ENCODE data around the gene BRD2. TPM values are rescaled to one million over a fixed set of nuclear protein-coding genes. Genes with fewer than 3 reads are reported as not detected.

BRD2 gene
- total and polyA plus RNA-seq, 7 experiments from 2014 or later: 33.4 to 391 (median 342) TPM

DNA sequence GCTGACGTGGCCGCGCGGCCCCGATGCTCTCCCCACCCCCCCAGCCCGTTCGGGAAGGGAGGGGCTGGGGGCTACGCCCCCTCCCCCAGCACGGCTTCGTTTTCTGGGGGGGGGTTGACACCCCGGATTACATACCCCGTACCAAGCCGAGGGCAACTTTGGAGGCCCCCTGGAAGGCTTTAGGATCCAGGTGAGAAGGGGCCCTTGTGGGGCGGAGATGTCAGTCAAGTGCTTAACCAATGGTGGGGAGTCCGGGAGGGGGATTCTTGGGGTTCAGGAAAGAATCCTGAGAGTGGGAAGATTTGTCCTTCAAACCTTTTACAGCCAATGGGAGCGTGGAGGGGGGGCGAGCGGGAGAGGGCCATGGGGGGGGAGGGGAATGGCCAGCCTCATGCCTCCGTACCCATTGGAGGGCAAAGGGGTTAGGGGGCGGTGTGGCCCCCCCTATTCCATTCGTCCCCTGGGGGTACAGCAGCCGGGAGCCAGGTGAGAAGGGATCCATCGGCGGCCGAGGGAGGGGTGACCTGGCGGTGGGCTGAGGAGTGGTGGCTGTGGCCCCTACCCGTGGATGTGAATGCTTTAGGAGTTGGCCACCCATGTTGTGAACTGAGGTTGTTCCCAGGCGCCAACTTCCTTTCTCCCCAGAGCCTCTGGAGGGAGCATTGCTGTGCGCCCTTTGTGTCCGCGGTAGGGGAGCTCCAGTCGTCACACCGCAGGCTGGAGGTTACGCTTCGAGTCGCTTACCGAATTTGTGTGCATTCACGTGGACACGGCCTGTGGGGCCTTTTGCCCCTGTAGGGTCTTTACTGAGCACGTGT is 682 bp downstream of the BRD2 start:
- H3K27me3 Mint-ChIP-seq: peaks cover 0 to 5% (median 0%) of the 10 kb centered on the region in 5 donors
- peaks cover 3 to 37% (median 16%) of the 10 kb centered on the region in 5 donors for H3K36me3 Mint-ChIP-seq

DNA sequence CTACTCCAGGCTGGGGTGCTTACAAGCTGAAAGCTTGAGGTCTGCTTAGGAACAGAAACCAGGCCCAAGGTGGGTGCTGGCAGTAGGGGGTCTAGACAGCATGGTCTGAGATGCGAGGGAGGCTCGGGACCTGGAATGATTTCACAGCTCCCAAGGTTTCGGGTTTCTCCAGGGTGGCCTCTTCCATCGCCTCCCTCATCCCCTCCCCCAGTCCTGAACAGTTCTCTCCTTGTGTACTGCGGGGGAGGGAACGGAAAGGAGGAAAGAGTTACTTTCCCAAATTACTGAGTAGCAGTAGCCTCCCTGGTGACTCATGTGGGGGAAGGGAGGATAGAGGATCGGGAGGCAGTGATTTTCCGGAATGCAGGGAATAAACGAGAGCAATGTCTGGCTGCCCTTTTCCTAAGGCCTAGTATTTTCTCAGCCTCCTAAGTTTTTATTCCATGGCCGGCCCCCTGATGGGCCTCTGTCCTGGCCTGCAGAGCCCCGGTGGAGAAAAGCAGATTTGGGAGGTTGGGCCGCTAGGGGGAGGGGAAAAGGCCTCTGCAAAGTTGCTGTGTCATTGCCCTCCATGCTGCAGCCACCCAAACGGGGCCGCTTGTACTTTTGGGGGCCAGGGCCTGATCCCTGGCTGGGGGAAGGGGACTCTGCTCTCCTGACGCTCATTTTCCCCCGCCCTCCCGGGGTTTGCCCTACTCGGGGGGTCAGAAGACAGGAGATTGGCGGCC is 1.5 kb downstream of the BRD2 start:
- peaks cover 6 to 44% (median 16%) of the 10 kb centered on the region in 5 donors for H3K36me3 Mint-ChIP-seq

More for the DNA sequence above, 682 bp downstream of the BRD2 start:
- ChIA-PET POLR2A (interaction anchor here (0.6 to 25.6 kb wide), 13 partner anchors 12 to 1071 kb away, joined by 3 to 638 read pairs (median 16); partner anchors contain the start of genes ATF6B, FKBPL, GPSM3 and HLA-DMA), CTCF (interaction anchor here (0.9 to 14.2 kb wide), 8 partner anchors 15 to 83 kb away, joined by 3 to 229 read pairs (median 6); partner anchors contain the start of gene HLA-DMA)
- DNase-seq (peak in 8 of 9 donors; percentile 33 to 69 (median 52)), ATAC-seq (peak; percentile 28)
- peaks cover 0 to 21% (median under 1%) of the 10 kb centered on the region in 3 experiments for H3K36me3 ChIP-seq (ENCODE audit: control insufficient read depth in 2 of 3, insufficient read depth in 3 of 3, low read length in 3 of 3)
- peak overlapping the region; percentile 86 to 99 (median 96) for H3K4me3 Mint-ChIP-seq
- no peaks in the 10 kb centered on the region for H3K9me3 ChIP-seq (ENCODE audit: control insufficient read depth in 2 of 3, low read length in 3 of 3)
- intact Hi-C loops (cut with micrococcal nuclease): loop anchor here (1.0 to 5.0 kb wide), 7 partner anchors 15 to 1070 kb away; partner anchors contain the start of genes AGPAT1 (in 1 of the 2), PHF1 (in 1 of the 2), RNF5 (in 1 of the 2) and RXRB (in 1 of the 2)
- peaks cover 17 to 31% of the 10 kb centered on the region in 2 donors for H3K4me1 ChIP-seq (ENCODE audit: control insufficient read depth in 2 of 2, insufficient read depth in 2 of 2, low read length in 2 of 2)
- peak overlapping the region; percentile 78 to 100 (median 98) for H3K27ac Mint-ChIP-seq
- peak overlapping the region; percentile 98 for H3K4me3 ChIP-seq (ENCODE audit: low read length)
- no peaks in the 10 kb centered on the region for H3K27me3 ChIP-seq (ENCODE audit: control insufficient read depth in 2 of 2, insufficient read depth in 2 of 2, low read length in 2 of 2)
- H3K27ac ChIP-seq (ENCODE audit: low read depth, low read length): peak overlapping the region; percentile 94
- H3K4me1 Mint-ChIP-seq: peaks cover 30 to 44% (median 36%) of the 10 kb centered on the region in 7 donors
- H3K9me3 Mint-ChIP-seq: peaks cover 0 to 22% (median 0%) of the 10 kb centered on the region in 11 donors

DNA sequence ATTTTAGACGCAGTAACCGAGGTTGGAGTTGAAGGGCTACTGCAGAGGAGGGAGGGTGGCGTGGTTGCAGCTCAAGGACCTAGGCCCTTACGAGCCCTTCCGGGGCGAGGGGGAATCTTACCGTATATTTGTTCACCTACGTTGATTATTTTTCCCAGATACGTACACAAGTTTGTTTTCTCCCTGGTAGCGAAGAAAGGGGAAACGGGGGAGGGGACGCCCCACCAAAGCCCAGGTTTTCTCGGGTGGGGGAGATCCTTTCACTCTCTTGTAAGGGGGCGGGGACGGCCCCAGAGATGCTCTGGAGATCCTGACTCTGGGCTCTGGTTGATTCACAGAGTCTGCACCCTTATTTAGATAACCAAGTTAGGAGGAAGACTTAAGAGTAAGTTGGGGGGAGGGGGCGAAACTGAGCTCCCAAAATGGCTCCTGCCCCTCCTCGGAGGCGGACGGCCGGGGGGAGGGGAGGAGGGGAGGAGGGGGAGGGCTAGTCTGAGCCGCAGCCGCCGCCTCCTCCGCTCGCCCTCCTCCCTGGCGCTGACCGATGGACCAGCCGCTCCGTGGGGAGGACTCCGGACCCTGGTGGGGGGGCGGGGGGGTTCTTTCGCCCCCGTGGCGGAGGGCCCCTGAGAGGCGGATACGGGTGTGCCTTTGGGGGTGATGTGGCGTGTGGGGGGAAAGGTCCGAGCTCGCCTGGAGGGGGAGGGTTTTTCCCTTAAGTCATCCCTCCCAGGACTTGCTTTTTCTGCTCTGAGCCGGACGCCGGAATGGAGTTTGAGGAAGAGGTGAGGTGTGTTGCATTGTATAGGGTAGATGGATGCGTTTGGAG is 2.2 kb downstream of the BRD2 start:
- no peak for ATAC-seq
- H3K4me3 Mint-ChIP-seq: peak overlapping the region; percentile 89 to 100 (median 98)
- DNase-seq: peak; percentile 50 to 82 (median 69)
- Histone ChIP-seq H3K27ac (ENCODE audit: low read depth, low read length) (peak overlapping the region; percentile 94), H3K36me3 (ENCODE audit: control insufficient read depth in 2 of 3, insufficient read depth in 3 of 3, low read length in 3 of 3) (peaks cover 13 to 34% (median 14%) of the 10 kb centered on the region in 3 experiments), H3K4me1 (ENCODE audit: control insufficient read depth in 2 of 2, insufficient read depth in 2 of 2, low read length in 2 of 2) (peaks cover 28 to 35% of the 10 kb centered on the region in 2 donors), H3K4me3 (ENCODE audit: low read length) (peak overlapping the region; percentile 98), H3K27me3 (ENCODE audit: control insufficient read depth in 2 of 2, insufficient read depth in 2 of 2, low read length in 2 of 2) (no peaks in the 10 kb centered on the region), H3K9me3 (ENCODE audit: control insufficient read depth in 2 of 3, low read length in 3 of 3) (no peaks in the 10 kb centered on the region)
- peaks cover 28 to 42% (median 37%) of the 10 kb centered on the region in 7 donors for H3K4me1 Mint-ChIP-seq
- CTCF ChIA-PET: interaction anchor here (0.9 to 14.2 kb wide), 9 partner anchors 14 to 132 kb away, joined by 3 to 229 read pairs (median 7); partner anchors contain the start of genes HLA-DMA, PSMB8 and TAP2
- peak overlapping the region; percentile 78 to 100 (median 99) for H3K27ac Mint-ChIP-seq
- H3K36me3 Mint-ChIP-seq: peaks cover 6 to 52% (median 22%) of the 10 kb centered on the region in 5 donors
- H3K27me3 Mint-ChIP-seq: peaks cover 0 to 5% (median 0%) of the 10 kb centered on the region in 5 donors
- intact Hi-C loops (cut with micrococcal nuclease): loop anchor here (1.0 to 5.0 kb wide), 10 partner anchors 117 to 1613 kb away; partner anchors contain the start of genes CLIC1 (in 2 of the 2), TAP1 (in 2 of the 2), ATF6B (in 1 of the 2) and GPSM3 (in 1 of the 2)
- POLR2A ChIA-PET: interaction anchor here (0.6 to 25.6 kb wide), 25 partner anchors 2 to 1780 kb away, joined by 3 to 638 read pairs (median 12); partner anchors contain the start of genes ABHD16A, ATF6B, B3GALT4 and BRD2
- peaks cover 0 to 22% (median 0%) of the 10 kb centered on the region in 11 donors for H3K9me3 Mint-ChIP-seq

More for the DNA sequence above, 1.5 kb downstream of the BRD2 start:
- H3K27ac ChIP-seq (ENCODE audit: low read depth, low read length): peak overlapping the region; percentile 94
- POLR2A ChIA-PET: interaction anchor here (1.2 to 25.6 kb wide), 14 partner anchors 1 to 841 kb away, joined by 3 to 638 read pairs (median 64); partner anchors contain the start of genes ATF6B, BRD2, FKBPL and GPSM3
- Mint-ChIP-seq H3K4me3 (peak overlapping the region; percentile 86 to 99 (median 96)), H3K9me3 (peaks cover 0 to 22% (median 0%) of the 10 kb centered on the region in 11 donors), H3K27me3 (peaks cover 0 to 5% (median 0%) of the 10 kb centered on the region in 5 donors), H3K4me1 (peaks cover 28 to 43% (median 36%) of the 10 kb centered on the region in 7 donors), H3K27ac (peak overlapping the region; percentile 78 to 100 (median 98))
- DNase-seq: peak in 6 of 9 donors; percentile 49 to 77 (median 69)
- no peak for ATAC-seq
- peaks cover 7 to 28% (median 8%) of the 10 kb centered on the region in 3 experiments for H3K36me3 ChIP-seq (ENCODE audit: control insufficient read depth in 2 of 3, insufficient read depth in 3 of 3, low read length in 3 of 3)
- peak overlapping the region; percentile 98 for H3K4me3 ChIP-seq (ENCODE audit: low read length)
- H3K27me3 ChIP-seq (ENCODE audit: control insufficient read depth in 2 of 2, insufficient read depth in 2 of 2, low read length in 2 of 2): no peaks in the 10 kb centered on the region
- peaks cover 23 to 36% of the 10 kb centered on the region in 2 donors for H3K4me1 ChIP-seq (ENCODE audit: control insufficient read depth in 2 of 2, insufficient read depth in 2 of 2, low read length in 2 of 2)
- H3K9me3 ChIP-seq (ENCODE audit: control insufficient read depth in 2 of 3, low read length in 3 of 3): no peaks in the 10 kb centered on the region
- intact Hi-C loops (cut with micrococcal nuclease): loop anchor here (2.0 to 5.0 kb wide), 12 partner anchors 75 to 1613 kb away; partner anchors contain the start of genes CLIC1 (in 2 of the 2), PHF1 (in 2 of the 2), AGPAT1 (in 1 of the 2) and ATF6B (in 1 of the 2)
- CTCF ChIA-PET: interaction anchor here (0.9 to 14.2 kb wide), 6 partner anchors 16 to 36 kb away, joined by 3 to 229 read pairs (median 4); partner anchors contain the start of gene HLA-DMA

DNA sequence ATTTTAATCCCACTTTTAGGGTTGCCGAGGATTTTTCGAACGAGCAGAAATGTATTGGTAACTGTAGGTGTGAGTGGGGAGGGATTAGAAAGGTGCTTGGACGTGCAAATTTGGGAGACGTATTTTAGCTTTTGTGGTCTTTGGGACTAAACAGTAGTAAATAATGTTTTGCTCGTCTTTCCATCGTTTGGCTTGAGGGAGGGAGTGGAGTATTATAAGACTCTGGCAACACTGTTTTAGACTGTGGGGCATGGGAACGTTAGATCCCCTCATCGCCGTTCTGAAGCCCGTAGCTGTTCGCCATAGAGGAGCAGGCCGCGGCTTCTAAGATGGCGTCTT is 2.8 kb downstream of the BRD2 start:
- Mint-ChIP-seq H3K4me1 (peaks cover 30 to 45% (median 37%) of the 10 kb centered on the region in 7 donors), H3K27ac (peak overlapping the region; percentile 78 to 100 (median 99)), H3K4me3 (peak overlapping the region; percentile 89 to 100 (median 98)), H3K27me3 (peaks cover 0 to 5% (median 0%) of the 10 kb centered on the region in 5 donors), H3K9me3 (peaks cover 0 to 22% (median 0%) of the 10 kb centered on the region in 11 donors), H3K36me3 (peaks cover 7 to 57% (median 28%) of the 10 kb centered on the region in 5 donors)
- Histone ChIP-seq H3K9me3 (ENCODE audit: control insufficient read depth in 2 of 3, low read length in 3 of 3) (no peaks in the 10 kb centered on the region), H3K4me1 (ENCODE audit: control insufficient read depth in 2 of 2, insufficient read depth in 2 of 2, low read length in 2 of 2) (peaks cover 28 to 34% of the 10 kb centered on the region in 2 donors), H3K4me3 (ENCODE audit: low read length) (peak overlapping the region; percentile 98), H3K27me3 (ENCODE audit: control insufficient read depth in 2 of 2, insufficient read depth in 2 of 2, low read length in 2 of 2) (no peaks in the 10 kb centered on the region), H3K27ac (ENCODE audit: low read depth, low read length) (peak overlapping the region; percentile 94), H3K36me3 (ENCODE audit: control insufficient read depth in 2 of 3, insufficient read depth in 3 of 3, low read length in 3 of 3) (peaks cover 19 to 40% (median 20%) of the 10 kb centered on the region in 3 experiments)
- DNase-seq (no peak), ATAC-seq (no peak)
- intact Hi-C loops (cut with micrococcal nuclease): loop anchor here (1.0 to 5.0 kb wide), 10 partner anchors 118 to 1614 kb away; partner anchors contain the start of genes CLIC1 (in 2 of the 2), TAP1 (in 2 of the 2), ATF6B (in 1 of the 2) and GPSM3 (in 1 of the 2)
- POLR2A ChIA-PET: interaction anchor here (0.6 to 25.6 kb wide), 44 partner anchors 2 to 1780 kb away, joined by 3 to 638 read pairs (median 5); partner anchors contain the start of genes ABHD16A, ATF6B, B3GALT4 and BAG6
- CTCF ChIA-PET: interaction anchor here (1.1 to 14.2 kb wide), 13 partner anchors 12 to 132 kb away, joined by 3 to 229 read pairs (median 11); partner anchors contain the start of genes HLA-DMA, HLA-DMB, PSMB8 and TAP2
